ENCODE measurements around the gene KIF1B.

KIF1B gene

DNA sequence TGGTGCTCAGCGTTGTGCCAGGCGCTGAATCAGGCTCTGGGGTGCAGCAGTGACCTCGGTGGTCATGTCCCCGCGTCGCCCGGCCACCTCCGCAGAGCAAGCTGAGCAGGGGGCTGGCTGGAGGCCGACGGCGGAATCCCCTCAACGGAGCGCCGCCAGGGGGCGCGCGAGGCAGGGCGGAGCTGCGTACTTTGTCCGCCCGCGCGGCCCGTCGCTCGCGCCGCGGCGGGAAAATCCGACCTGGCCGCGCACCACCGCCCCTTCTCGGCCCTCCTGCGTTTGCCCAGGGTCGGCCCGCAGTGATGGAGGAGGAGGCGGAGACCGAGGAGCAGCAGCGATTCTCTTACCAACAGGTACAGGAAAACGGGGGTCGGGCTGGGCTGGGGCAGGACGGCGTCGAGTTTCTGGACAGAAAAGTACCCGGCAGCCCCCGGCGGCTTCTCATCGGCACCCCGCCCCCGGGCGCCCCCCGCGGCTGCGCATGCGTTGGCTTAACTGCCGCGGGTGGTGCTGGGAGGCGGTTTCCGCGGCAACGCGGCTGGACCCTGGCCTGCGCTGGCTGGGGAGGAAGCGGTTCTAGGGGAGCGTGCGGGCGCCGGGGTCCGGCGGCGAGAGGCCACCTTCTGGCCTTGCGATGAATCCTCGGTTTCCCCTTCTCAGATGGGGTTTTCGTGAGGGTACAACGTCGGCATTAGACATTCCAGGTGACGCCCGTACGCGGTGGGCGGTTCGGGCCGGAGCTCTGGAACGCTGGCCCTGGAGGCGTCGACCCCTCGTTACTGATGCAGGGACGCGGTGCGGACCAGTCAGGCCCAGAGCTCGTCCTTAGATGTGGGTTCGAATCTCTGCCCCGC is 220.1 kb downstream of the KIF1B start, which contains the start of gene CENPS:
CENPS (plus strand) TSS at position 218 of the 854 bp plus-strand sequence; CDS start at position 303, 85 bp downstream.
- H3K4me3 ChIP-seq (ENCODE audit: low read length) = peak within 1 kb of the TSS; percentile 77
- no peak for TF ChIP-seq ZNF274 (IDR thresholded peaks at IDR 0.05; ENCODE audit: low read depth, low read length)
